Colonic mucosa (tissue), 4 donors: ENCODE results near the gene ZNF74. TPM values are rescaled to one million over a fixed set of nuclear protein-coding genes. Genes with fewer than 3 reads are reported as not detected.

Source experiments
- DNase-seq: peaks from one replicate; pipeline ENCODE4 v3.0.0-alpha.2; 2020
- H3K27ac ChIP-seq: fragments of 200-600 bp; one replicate; pipeline ENCODE4 v1.8.0; 2021
- H3K27me3 ChIP-seq: fragments of 200-600 bp; one replicate; pipeline ENCODE4 v1.8.0; 2021
- H3K36me3 ChIP-seq: fragments of 200-600 bp; one replicate; pipeline ENCODE4 v1.8.0; 2021
- H3K4me1 ChIP-seq: fragments of 200-600 bp; one replicate; pipeline ENCODE4 v1.8.0; 2021; ENCODE audit warnings: mild to moderate bottlenecking
- H3K4me3 ChIP-seq: fragments of 200-600 bp; one replicate; pipeline ENCODE4 v1.8.0; 2021
- H3K9ac ChIP-seq, 2 donors: one replicate each; pipeline ENCODE4 v1.7.0; 2013; ENCODE audit warnings: control low read depth in 2 of 2, low read depth in 2 of 2, low read length in 2 of 2
- H3K9me3 ChIP-seq: fragments of 200-600 bp; one replicate; pipeline ENCODE4 v1.8.0; 2021
- CTCF ChIP-seq: fragments of 200-600 bp; IDR thresholded peaks from one replicate; pipeline ENCODE4 v1.8.0; 2022; ENCODE audit warnings: antibody characterized with exemption, mild to moderate bottlenecking
- intact Hi-C: fragments of 100-400 bp; cut with DNase I; formaldehyde crosslinking; loops from one replicate; pipeline ENCODE4 v1.14.1; 2022
- total RNA-seq, 2 donors: library from RNA; stranded (reverse); fragmentation: NEBNext Ultra II Directional in 1 of 2; extraction: Animal tissue kit (Norgen Biotek cat#: 25700) in 1 of 2; gene quantifications; one replicate each; pipeline ENCODE4 v1.2.1, GENCODE V29; 2021
- donor health status: healthy.
- donor health status: DM: no; HTN: no; CAD: no.
- donor health status: DM: no; HTN: no; CAD: no.

The ZNF74 gene
- total RNA-seq, 2 donors from 2014 or later: 6.2 to 7.8 TPM

- intact Hi-C loops: loop anchor here (10.0 kb wide), 1 partner anchor 64 kb away; the partner anchor contains the start of gene KLHL22
- H3K4me1 ChIP-seq: peaks cover 25% of the 10 kb centered on the region
- peak; percentile 40 for DNase-seq
- no peaks in the 10 kb centered on the region for H3K9me3 ChIP-seq
- peaks cover 80% of the 10 kb centered on the region for H3K27me3 ChIP-seq
- peak overlapping the region; percentile 27 for H3K4me3 ChIP-seq
- H3K36me3 ChIP-seq: no peaks in the 10 kb centered on the region
- H3K27ac ChIP-seq: no peak overlapping the region
- peak; percentile 23 for TF ChIP-seq CTCF
- H3K9ac ChIP-seq: peak overlapping the region in 1 of 2 donors; percentile 24
Measured at GRCh38 chr22:20430720-20431510, 37.0 kb downstream of the ZNF74 start.

GRCh38 chr22:20431511-20432192 is 37.7 kb downstream of the ZNF74 start:
- Histone ChIP-seq H3K27ac (no peak overlapping the region), H3K36me3 (no peaks in the 10 kb centered on the region), H3K9me3 (no peaks in the 10 kb centered on the region), H3K4me3 (peak overlapping the region; percentile 27), H3K27me3 (peaks cover 80% of the 10 kb centered on the region), H3K9ac (no peak overlapping the region), H3K4me1 (peaks cover 25% of the 10 kb centered on the region)
- DNase-seq: no peak
- intact Hi-C loops: loop anchor here (10.0 kb wide), 1 partner anchor 63 kb away; the partner anchor contains the start of gene KLHL22
- no peak for TF ChIP-seq CTCF

GRCh38 chr22:20432244-20432686 is 38.3 kb downstream of the ZNF74 start:
- Histone ChIP-seq H3K9ac (no peak overlapping the region), H3K4me1 (peaks cover 25% of the 10 kb centered on the region), H3K27ac (no peak overlapping the region), H3K27me3 (peaks cover 80% of the 10 kb centered on the region), H3K9me3 (no peaks in the 10 kb centered on the region), H3K4me3 (no peak overlapping the region), H3K36me3 (no peaks in the 10 kb centered on the region)
- no peak for DNase-seq
- intact Hi-C loops: loop anchor here (10.0 kb wide), 1 partner anchor 63 kb away; the partner anchor contains the start of gene KLHL22
- TF ChIP-seq CTCF: no peak

GRCh38 chr22:20433191-20433590 is 39.2 kb downstream of the ZNF74 start:
- Histone ChIP-seq H3K27ac (no peak overlapping the region), H3K9ac (no peak overlapping the region), H3K4me1 (peaks cover 25% of the 10 kb centered on the region), H3K27me3 (peaks cover 82% of the 10 kb centered on the region), H3K4me3 (no peak overlapping the region), H3K36me3 (no peaks in the 10 kb centered on the region), H3K9me3 (no peaks in the 10 kb centered on the region)
- TF ChIP-seq CTCF: no peak
- no peak for DNase-seq
- intact Hi-C loops: loop anchor here (10.0 kb wide), 1 partner anchor 62 kb away; the partner anchor contains the start of gene KLHL22

GRCh38 chr22:20433686-20434241 is 39.8 kb downstream of the ZNF74 start:
- intact Hi-C loops: loop anchor here (10.0 kb wide), 1 partner anchor 61 kb away; the partner anchor contains the start of gene KLHL22

More at GRCh38 chr22:20433686-20434241, 39.8 kb downstream of the ZNF74 start:
- Histone ChIP-seq H3K36me3 (no peaks in the 10 kb centered on the region), H3K27ac (no peak overlapping the region), H3K27me3 (peaks cover 85% of the 10 kb centered on the region), H3K9ac (no peak overlapping the region), H3K4me1 (peaks cover 25% of the 10 kb centered on the region), H3K4me3 (no peak overlapping the region), H3K9me3 (no peaks in the 10 kb centered on the region)
- TF ChIP-seq CTCF: no peak
- DNase-seq: no peak
